GM19468 (cell line): ENCODE results near the gene KRTAP20-3.

Source experiments
- ATAC-seq: cut with Tn5 transposase; IDR thresholded peaks from one replicate; pipeline ENCODE4 v1.9.1; 2021; ENCODE audit warnings: mild to moderate bottlenecking, moderate library complexity, moderate number of reproducible peaks; ENCODE audit not compliant: unreplicated experiment; ENCODE audit errors: extremely low read depth

KRTAP20-3 gene

DNA sequence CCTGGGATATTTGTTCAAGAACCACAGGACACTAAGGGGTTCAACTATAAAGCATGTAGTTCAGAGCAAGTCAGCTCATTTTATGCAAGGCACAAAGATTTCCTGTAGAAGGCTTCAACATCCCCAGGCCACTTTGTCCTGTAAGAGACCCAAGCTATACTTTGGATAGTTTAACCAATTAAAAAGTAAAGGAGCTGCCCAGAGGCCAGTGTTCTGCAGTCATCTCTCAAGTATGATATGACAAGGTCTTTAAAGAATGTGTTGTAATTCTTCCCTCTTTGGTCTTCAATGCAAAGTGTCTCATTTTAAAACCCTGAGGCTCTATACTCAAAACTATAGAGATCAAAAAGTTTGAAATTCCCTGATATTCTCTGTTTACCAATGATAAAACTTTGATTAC is 34.1 kb downstream of the KRTAP20-3 start:
- no peak for ATAC-seq

DNA sequence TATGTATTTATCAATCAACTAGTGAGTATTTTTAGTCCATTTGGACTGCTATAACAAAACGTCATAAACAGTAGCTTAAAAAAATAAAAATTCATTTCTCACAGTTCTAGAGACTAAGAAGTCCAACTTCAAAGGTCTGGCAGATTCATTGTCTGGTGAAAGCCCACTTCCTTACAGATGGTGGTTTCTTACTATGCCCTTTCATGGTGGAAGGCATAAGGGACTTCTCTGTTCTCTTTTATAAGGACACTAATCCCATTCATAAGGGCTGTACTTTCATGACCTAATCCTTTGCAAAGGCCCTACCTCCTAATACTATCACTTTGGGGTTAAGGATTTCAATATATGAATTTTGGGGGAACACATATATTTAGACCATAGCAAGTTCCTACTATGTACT is 37.9 kb downstream of the KRTAP20-3 start:
- no peak for ATAC-seq

DNA sequence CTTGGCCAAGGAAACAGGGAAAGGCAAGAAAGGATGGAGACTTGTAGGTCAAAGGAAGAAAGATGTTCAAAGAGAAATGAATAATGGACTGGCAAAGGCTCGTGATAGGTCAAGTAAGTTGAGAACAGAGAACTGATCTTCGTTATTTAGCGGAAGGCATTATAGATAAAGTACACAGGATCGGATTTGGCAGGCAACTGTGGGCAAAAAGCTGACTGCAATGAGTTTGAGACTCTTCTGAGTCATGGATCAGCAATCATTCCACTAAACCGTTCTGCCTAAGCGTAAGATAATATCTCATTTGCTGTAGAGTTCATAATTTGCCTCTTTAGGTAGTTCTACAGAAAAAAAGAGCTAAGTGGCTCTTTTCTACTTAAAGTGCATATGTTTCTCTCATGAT is 41.8 kb downstream of the KRTAP20-3 start:
- ATAC-seq: no peak

DNA sequence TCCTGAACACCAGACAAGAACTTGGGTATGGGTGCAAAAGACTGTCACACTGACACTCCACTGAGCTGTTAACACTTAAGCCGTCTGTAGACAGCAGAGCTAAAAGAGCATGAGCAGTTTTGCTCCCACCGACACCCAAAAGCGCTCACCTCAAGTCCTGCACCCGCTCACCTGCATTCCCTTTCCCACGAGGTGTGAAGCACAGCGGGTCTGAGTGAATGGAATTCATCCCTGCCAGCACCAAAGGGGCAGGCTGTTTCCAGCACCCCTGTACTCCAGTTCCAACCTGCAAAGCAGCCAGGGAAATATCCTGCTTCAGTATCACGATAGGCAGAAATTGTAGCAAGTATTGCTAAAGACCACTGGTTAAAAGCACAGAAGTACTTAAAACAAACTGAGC is 47.2 kb downstream of the KRTAP20-3 start:
- ATAC-seq: no peak
